DND-41 (cell line): ENCODE measurements around the gene GRM5.
"Not testable (repeated sequence)": the region's sequence is repeated elsewhere in the genome, so short reads cannot be mapped to it uniquely, and the experiment has no call there.

Source experiments
- ATAC-seq: fragments of 200-7000 bp; cut with Tn5 transposase; 3 replicates; pipeline ENCODE4 v1.9.1; 2021; ENCODE audit warnings: low read depth; ENCODE audit not compliant: insufficient read depth
- DNase-seq: peaks from one replicate; pipeline ENCODE4 v3.0.0-alpha.2; 2020
- H2AFZ ChIP-seq: 2 replicates; pipeline ENCODE4 v1.6.0; 2012; ENCODE audit warnings: low read depth, low read length
- H3K27ac ChIP-seq: 2 replicates; pipeline ENCODE4 v1.5.1; 2012; ENCODE audit warnings: low read length, inconsistent platforms
- H3K27me3 ChIP-seq: fragments of 200-600 bp; sonication (generic); 2 replicates; pipeline ENCODE4 v1.6.0; 2012; ENCODE audit warnings: low read length, mild to moderate bottlenecking, inconsistent platforms; ENCODE audit not compliant: insufficient read depth, poor library complexity
- H3K36me3 ChIP-seq: 2 replicates; pipeline ENCODE4 v1.5.1; 2012; ENCODE audit warnings: low read length, inconsistent platforms; ENCODE audit not compliant: insufficient read depth
- H3K4me1 ChIP-seq: 2 replicates; pipeline ENCODE4 v1.5.1; 2012; ENCODE audit warnings: mild to moderate bottlenecking, low read length; ENCODE audit not compliant: insufficient read depth
- H3K4me2 ChIP-seq: 2 replicates; pipeline ENCODE4 v1.6.0; 2012; ENCODE audit warnings: mild to moderate bottlenecking, moderate library complexity, low read length, inconsistent platforms; ENCODE audit not compliant: insufficient read depth
- H3K4me3 ChIP-seq, 2 experiments: fragments of 200-600 bp in 1 of 2; shearing (Covaris generic) in 1 of 2; 2 replicates each; pipeline ENCODE4 v1.5.1; 2012 to 2016; ENCODE audit warnings: inconsistent platforms in 2 of 2, low read length in 2 of 2, mild to moderate bottlenecking in 2 of 2, low read depth in 1 of 2, moderate library complexity in 1 of 2
- H3K79me2 ChIP-seq: 2 replicates; pipeline ENCODE4 v1.6.0; 2012; ENCODE audit warnings: low read length, inconsistent platforms; ENCODE audit not compliant: insufficient read depth
- H3K9ac ChIP-seq: 2 replicates; pipeline ENCODE4 v1.6.0; 2012; ENCODE audit warnings: low read depth, mild to moderate bottlenecking, inconsistent platforms, low read length, moderate library complexity
- H3K9me3 ChIP-seq: 2 replicates; pipeline ENCODE4 v1.5.1; 2012; ENCODE audit warnings: low read length, moderate library complexity, mild to moderate bottlenecking, inconsistent platforms; ENCODE audit not compliant: insufficient read depth, severe bottlenecking
- H4K20me1 ChIP-seq: 2 replicates; pipeline ENCODE4 v1.6.0; 2012; ENCODE audit warnings: low read length; ENCODE audit not compliant: insufficient read depth
- CTCF ChIP-seq: IDR thresholded peaks from 2 replicates; pipeline ENCODE4 v1.5.1; 2012; ENCODE audit warnings: borderline replicate concordance, low read length, moderate library complexity, mild to moderate bottlenecking; ENCODE audit not compliant: poor library complexity, severe bottlenecking; ENCODE audit errors: extremely low read depth
- EZH2 ChIP-seq: IDR thresholded peaks from 3 replicates; pipeline ENCODE4 v1.6.1; 2012; ENCODE audit warnings: borderline replicate concordance, low read depth, mild to moderate bottlenecking, moderate library complexity, low read length, inconsistent platforms; ENCODE audit not compliant: severe bottlenecking

GRM5 gene

GRCh38 chr11:89052220-89052619 is 13.6 kb downstream of the GRM5 start:
- H3K4me3 ChIP-seq = no peak overlapping the region
- no peak overlapping the region for H3K9ac ChIP-seq
- H3K4me2 ChIP-seq = no peak overlapping the region
- H3K79me2 ChIP-seq = no peaks in the 10 kb centered on the region
- no peaks in the 10 kb centered on the region for H4K20me1 ChIP-seq
- ATAC-seq (no peak), DNase-seq (no peak)
- H3K9me3 ChIP-seq = no peaks in the 10 kb centered on the region
- H3K27ac ChIP-seq = no peak overlapping the region
- TF ChIP-seq CTCF (no peak), EZH2 (no peak)
- no peaks in the 10 kb centered on the region for H3K36me3 ChIP-seq
- H3K4me1 ChIP-seq = no peaks in the 10 kb centered on the region
- no peaks in the 10 kb centered on the region for H3K27me3 ChIP-seq
- H2AFZ ChIP-seq = no peak overlapping the region

- not testable (repeated sequence) for ATAC-seq, H2AFZ ChIP-seq, H3K36me3 ChIP-seq, H3K79me2 ChIP-seq, H4K20me1 ChIP-seq, DNase-seq, H3K9me3 ChIP-seq, H3K9ac ChIP-seq, H3K27ac ChIP-seq, H3K4me2 ChIP-seq, H3K27me3 ChIP-seq, H3K4me3 ChIP-seq, H3K4me1 ChIP-seq
Observed at GRCh38 chr11:89047159-89047558, 18.6 kb downstream of the GRM5 start.

GRCh38 chr11:89043861-89044588 is 21.8 kb downstream of the GRM5 start:
- H3K27ac ChIP-seq, H3K27me3 ChIP-seq, DNase-seq, H3K9me3 ChIP-seq, H3K4me2 ChIP-seq, H3K36me3 ChIP-seq, H3K9ac ChIP-seq, H3K4me1 ChIP-seq, H2AFZ ChIP-seq, H4K20me1 ChIP-seq, H3K4me3 ChIP-seq, ATAC-seq, H3K79me2 ChIP-seq: not testable (repeated sequence)

- not testable (repeated sequence) for H3K4me2 ChIP-seq, ATAC-seq, H3K9me3 ChIP-seq, H3K27me3 ChIP-seq, H3K9ac ChIP-seq, H3K4me3 ChIP-seq, DNase-seq, H3K36me3 ChIP-seq, H3K27ac ChIP-seq, H3K4me1 ChIP-seq, H2AFZ ChIP-seq, H4K20me1 ChIP-seq, H3K79me2 ChIP-seq
Observed at GRCh38 chr11:89029671-89030070, 36.1 kb downstream of the GRM5 start.

- Histone ChIP-seq H2AFZ (no peak overlapping the region), H3K27ac (no peak overlapping the region), H3K9ac (no peak overlapping the region), H3K36me3 (no peaks in the 10 kb centered on the region), H3K79me2 (no peaks in the 10 kb centered on the region), H4K20me1 (no peaks in the 10 kb centered on the region), H3K4me3 (no peak overlapping the region), H3K4me2 (no peak overlapping the region), H3K9me3 (no peaks in the 10 kb centered on the region), H3K27me3 (no peaks in the 10 kb centered on the region), H3K4me1 (no peaks in the 10 kb centered on the region)
- ATAC-seq (no peak), DNase-seq (no peak)
- TF ChIP-seq EZH2 (no peak), CTCF (no peak)
Observed at GRCh38 chr11:89021339-89021738, 44.4 kb downstream of the GRM5 start.

GRCh38 chr11:89019827-89020547 is 45.8 kb downstream of the GRM5 start:
- not testable (repeated sequence) for H4K20me1 ChIP-seq, H3K27me3 ChIP-seq, H3K9me3 ChIP-seq, H3K4me1 ChIP-seq, H3K4me2 ChIP-seq, H3K27ac ChIP-seq, H3K9ac ChIP-seq, H2AFZ ChIP-seq, ATAC-seq, H3K36me3 ChIP-seq, H3K79me2 ChIP-seq, H3K4me3 ChIP-seq, DNase-seq
